ENCODE results near the gene NTHL1.
A peak's percentile ranks its signal among the peaks of the same experiment; 100 is the strongest.

Gene NTHL1

GRCh38 chr16:2047330-2048115 lies at the start of gene NTHL1, which contains the start of gene TSC2:
NTHL1 (minus strand) TSS chr16:2047834; CDS start chr16:2047823, 11 bp downstream.
TSC2 (plus strand) TSS chr16:2047985; CDS start chr16:2048616, 631 bp downstream.
- DNase-seq (ENCODE audit: low spot score) = peak; percentile 94

- no peak for DNase-seq (ENCODE audit: low spot score)
These were observed 49.4 kb upstream of the NTHL1 start for GRCh38 chr16:2096853-2097595.

DNA sequence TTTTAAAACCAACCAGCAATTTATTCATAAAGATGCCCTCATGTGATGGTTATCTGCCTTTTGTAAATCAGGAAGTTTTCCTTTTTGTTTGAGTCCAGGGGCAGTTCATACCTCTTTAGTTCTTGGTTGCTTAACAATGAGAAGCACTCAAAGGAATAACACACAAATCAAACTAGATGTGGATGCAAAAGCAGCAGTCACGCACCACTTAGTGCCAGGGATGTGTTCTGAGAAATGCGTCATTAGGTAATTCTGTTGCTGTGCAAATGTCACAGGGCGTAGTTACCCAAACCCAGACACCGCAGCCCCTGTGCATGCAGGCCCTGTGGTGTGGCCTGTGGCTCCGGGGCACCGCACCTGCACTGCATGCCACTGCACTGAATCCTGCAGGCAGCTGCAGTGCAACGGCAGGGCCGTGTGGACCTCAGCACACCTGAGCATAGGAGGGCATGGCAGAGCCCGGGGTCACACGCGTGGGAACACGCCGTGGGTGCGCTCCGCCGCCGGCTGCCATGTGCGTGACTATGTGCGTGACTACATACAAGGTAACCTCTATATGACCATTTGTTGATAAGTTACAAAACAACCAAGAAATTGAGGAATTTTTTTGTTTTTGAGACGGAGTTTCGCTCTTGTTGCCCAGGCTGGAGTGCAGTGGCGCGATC lies 48.4 kb upstream of the NTHL1 start:
- DNase-seq (ENCODE audit: low spot score) = no peak

DNA sequence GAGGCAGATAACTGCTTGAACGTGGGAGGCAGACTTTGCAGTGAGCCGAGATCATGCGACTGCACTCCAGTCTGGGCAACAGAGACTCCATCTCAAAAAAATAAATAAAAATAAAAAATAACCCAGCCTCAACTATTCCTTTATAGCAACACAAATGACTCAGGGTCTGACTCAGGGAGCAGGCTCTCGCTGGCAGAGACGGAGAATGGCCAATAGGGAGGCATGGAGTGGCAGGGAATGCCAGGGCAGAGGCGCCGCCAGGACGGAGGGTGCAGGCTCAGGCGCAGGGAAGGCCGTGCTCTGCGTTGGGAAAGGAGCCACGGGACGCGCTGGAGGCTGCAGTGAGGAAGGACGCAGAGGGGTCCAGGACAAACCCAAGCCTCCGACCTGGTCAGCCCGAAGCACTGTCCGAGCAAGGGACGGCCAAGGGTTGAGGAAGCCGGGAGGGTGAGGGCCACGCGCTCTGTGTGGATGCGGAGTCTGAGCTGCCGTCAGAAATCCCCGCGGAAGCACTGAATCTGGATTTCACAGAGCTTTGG lies 47.8 kb upstream of the NTHL1 start:
- no peak for DNase-seq (ENCODE audit: low spot score)

- no peak for DNase-seq (ENCODE audit: low spot score)
These were observed 46.2 kb upstream of the NTHL1 start for GRCh38 chr16:2093793-2094192.

GRCh38 chr16:2092866-2093265 lies 45.2 kb upstream of the NTHL1 start:
- DNase-seq (ENCODE audit: low spot score) = no peak

DNA sequence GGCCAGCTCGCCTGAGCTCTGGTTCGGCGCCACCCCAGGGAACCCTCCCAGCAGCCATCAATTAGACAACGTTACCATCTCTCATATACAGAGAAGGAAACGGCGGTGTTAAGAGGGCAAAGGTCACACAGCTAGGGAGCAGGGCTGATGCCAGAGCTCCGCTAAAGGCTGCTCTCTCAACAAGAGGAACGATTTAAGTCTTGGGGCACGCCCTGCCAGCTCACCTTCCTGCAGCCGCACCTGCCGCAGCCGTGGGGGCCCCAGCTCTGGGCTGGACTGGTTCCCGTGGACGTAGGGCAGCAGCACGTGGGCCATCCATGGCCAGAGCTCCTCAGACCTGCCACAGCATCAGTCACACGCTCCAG lies 44.6 kb upstream of the NTHL1 start:
- DNase-seq (ENCODE audit: low spot score) = no peak

DNA sequence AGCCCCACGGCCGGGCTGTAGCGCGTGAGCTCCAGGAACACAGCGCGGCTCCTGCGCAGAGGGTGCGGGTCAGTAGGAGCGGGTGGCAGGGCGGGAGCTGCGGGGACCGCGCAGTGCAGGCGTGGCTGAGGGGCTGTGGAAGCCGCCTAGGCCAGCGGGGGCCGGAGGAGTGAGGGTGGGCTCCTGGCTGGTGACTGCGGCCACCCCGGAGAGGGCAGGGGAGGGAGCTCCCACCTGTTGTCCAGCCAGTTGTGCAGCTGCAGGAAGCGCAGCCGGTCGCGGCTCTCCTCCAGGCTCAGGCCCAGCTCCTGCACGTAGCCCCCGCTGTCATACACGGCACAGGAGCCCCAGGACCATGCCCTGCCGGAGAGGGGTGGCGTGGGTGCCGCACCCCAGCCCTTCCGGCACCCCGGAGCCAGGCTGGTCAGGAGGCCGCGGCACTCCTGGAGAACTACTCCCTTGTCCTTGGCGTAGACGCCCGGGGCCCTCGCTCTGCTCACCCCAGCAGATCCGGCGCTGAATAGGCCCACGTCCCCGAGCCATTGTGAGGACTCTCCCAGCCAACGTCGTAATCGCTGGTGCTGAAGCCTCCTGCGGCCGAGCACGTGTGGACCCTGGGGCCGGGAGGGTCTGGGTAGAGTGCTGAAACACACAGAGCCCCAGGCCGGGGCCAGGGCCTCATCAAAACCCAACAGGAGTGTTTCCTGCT lies 44.1 kb upstream of the NTHL1 start:
- DNase-seq (ENCODE audit: low spot score) = no peak

- peak; percentile 13 for DNase-seq (ENCODE audit: low spot score)
These were observed 43.3 kb upstream of the NTHL1 start for GRCh38 chr16:2090777-2091546.

DNA sequence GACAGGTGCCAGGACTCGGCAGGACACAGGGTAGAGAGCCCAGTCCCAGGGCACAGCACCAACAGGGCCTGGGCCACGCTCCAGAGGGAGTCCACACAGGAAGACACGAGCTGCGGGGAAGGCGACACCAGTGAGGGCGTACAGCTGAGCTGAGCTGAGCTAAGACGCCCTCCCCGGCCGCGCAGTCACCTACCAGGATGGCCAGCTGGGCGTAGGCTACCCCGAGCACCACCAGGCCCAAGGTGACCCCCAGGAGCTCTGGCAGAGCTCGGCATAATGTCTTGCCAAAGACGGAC lies 42.8 kb upstream of the NTHL1 start:
- DNase-seq (ENCODE audit: low spot score) = no peak

DNA sequence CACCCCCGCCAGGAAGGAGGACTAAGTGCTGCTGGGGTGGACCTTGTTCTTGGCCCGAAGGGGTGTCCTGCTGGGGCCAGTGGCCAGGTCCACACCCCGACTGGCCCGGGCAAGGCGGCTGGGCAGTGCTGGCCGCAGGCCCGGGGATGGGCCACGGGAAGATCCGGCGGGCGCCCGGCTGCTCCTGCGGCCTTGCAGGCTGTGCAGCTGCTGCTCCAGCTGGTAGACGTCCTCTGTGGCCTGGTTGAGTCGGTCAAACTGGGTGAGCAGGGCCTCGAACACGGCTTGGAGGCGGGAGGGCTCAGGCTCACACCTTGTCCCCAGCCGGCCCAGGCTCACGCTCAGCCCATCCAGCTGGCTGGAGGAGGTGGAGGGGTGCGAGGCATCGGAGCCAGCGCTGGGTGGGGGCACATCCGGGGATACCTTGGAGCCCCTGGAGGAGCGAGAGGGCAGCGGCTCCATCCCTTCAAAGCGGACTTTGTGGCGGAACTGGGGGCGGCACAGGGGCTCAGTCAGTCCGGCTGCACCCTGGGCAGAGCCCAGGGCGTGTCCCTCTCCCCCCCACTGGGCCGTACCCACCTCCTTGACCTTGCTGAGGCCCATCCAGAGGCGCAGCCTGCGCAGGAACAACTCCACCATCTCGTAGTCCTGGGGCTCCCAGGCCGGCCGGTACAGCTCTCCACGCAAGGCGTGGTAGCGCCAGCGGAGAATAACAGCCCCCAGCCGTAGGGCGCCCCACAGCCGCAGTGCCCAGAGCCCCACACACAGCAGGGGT lies 42.3 kb upstream of the NTHL1 start:
- DNase-seq (ENCODE audit: low spot score) = no peak

- no peak for DNase-seq (ENCODE audit: low spot score)
These were observed 41.2 kb upstream of the NTHL1 start for GRCh38 chr16:2088759-2089358.

- no peak for DNase-seq (ENCODE audit: low spot score)
These were observed 40.4 kb upstream of the NTHL1 start for GRCh38 chr16:2087748-2088631.

DNA sequence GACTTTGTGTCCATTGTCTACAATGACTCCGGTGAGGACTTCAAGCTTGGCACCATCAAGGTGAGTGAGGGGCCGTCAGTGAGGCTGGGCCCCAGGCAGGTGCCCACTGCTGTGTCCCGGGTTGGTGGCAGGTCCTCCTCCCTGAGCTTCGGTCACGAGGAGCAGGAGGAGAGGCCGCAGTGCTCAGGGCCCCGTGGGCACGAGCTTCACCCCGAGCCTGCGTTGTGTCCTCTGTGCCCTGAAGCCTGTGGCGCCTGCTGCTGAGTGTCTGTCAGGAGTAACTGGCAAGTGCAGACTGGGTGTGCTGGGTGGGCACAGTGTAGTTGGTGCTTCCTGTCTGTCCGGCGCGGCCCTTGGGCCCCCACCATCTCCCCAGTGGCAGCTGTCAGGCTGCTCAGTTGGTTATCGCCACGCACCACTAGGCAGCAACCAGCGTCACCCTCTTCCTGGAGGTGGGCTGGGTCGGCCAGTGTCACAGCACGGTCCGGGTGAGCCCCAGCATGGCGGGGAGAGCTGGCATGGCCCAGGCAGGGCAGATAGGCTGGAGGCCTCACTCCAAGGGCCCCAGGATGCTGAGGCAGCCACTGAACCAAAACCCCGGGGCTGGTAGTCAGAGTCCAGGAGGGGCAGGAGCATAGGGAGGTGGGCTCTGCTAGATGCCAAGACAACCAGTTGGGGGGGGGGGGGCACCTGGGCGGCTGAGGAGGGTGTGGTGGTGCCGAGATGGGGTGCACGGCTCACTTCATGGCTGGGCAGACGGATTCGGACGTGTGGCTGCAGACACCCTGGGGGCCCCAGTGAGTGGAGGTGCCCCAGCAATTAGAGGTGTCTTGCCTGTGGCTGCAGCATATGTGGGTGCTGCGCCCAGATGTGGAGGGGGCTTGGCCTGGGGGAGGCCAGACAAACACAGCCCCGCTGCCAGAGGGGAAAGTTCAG lies 39.4 kb upstream of the NTHL1 start:
- DNase-seq (ENCODE audit: low spot score) = no peak

GRCh38 chr16:2086106-2086742 lies 38.6 kb upstream of the NTHL1 start:
- no peak for DNase-seq (ENCODE audit: low spot score)

GRCh38 chr16:2085669-2086068 lies 38.0 kb upstream of the NTHL1 start:
- DNase-seq (ENCODE audit: low spot score) = no peak

- DNase-seq (ENCODE audit: low spot score) = no peak
These were observed 37.4 kb upstream of the NTHL1 start for GRCh38 chr16:2084895-2085625.

Data from CD4-positive, alpha-beta T cell treated with Interleukin-2 at 100 ng/mL for 4 hours (primary cell).